Retinal pigment epithelial cell (primary cell): ENCODE measurements around the gene CTSH.
A peak's percentile ranks its signal among the peaks of the same experiment; 100 is the strongest.
"Not testable (repeated sequence)": the region's sequence is repeated elsewhere in the genome, so short reads cannot be mapped to it uniquely, and the experiment has no call there.

Experiments
- DNase-seq: peaks from one replicate; pipeline ENCODE4 v3.0.0-alpha.2; 2010; ENCODE audit warnings: low read depth
- H3K4me3 ChIP-seq: 2 replicates; pipeline ENCODE4 v1.5.1; 2011; ENCODE audit warnings: mild to moderate bottlenecking, low read length, control low read depth, moderate library complexity
- TF ChIP-seq, protein P1 (sequence below): conservative IDR thresholded peaks from 2 replicates; pipeline ENCODE4 v1.5.1; 2011; ENCODE audit warnings: low read depth, low read length, control low read depth, inconsistent platforms

CTSH gene

DNA sequence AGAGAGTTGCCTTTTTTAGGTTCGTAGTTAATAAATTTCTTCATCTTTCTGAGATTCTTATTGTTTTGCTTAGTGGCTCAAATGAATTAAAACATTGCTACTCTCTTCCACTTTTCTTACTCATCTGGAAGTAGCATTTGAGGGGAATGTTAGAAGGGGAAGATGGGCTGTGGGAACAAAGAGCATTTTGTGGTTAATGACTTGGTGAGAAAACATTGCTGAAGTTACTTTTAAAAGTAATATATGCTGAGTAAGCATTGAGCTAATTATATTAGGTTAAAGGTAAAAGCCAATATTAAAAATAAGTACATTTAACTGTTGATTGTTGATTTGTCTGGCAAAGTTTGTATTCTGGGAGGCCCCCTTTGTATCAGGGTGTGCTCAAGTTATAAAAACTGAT lies 66.5 kb downstream of the CTSH start:
- TF ChIP-seq, protein P1, sequence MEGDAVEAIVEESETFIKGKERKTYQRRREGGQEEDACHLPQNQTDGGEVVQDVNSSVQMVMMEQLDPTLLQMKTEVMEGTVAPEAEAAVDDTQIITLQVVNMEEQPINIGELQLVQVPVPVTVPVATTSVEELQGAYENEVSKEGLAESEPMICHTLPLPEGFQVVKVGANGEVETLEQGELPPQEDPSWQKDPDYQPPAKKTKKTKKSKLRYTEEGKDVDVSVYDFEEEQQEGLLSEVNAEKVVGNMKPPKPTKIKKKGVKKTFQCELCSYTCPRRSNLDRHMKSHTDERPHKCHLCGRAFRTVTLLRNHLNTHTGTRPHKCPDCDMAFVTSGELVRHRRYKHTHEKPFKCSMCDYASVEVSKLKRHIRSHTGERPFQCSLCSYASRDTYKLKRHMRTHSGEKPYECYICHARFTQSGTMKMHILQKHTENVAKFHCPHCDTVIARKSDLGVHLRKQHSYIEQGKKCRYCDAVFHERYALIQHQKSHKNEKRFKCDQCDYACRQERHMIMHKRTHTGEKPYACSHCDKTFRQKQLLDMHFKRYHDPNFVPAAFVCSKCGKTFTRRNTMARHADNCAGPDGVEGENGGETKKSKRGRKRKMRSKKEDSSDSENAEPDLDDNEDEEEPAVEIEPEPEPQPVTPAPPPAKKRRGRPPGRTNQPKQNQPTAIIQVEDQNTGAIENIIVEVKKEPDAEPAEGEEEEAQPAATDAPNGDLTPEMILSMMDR, result no peak
- peak overlapping the region; percentile 4 for H3K4me3 ChIP-seq
- DNase-seq, result no peak

DNA sequence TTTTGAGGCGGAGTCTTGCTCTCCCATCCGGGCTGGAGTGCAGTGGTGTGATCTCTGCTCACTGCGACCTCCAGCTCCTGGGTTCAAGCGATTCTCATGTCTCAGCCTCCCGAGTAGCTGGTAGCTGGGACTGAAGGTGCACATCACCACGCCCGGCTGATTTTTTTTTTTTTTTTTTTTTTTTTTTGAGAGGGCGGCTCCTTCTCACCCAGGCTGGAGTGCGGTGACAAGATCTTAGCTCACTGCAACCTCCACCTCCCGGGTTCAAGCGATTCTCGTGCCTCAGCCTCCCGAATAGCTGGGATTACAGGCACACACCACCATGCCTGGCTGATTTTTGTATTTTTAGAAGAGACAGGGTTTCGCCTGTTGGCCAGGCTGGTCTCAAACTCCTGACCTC lies 67.9 kb downstream of the CTSH start:
- DNase-seq, H3K4me3 ChIP-seq: not testable (repeated sequence)

DNA sequence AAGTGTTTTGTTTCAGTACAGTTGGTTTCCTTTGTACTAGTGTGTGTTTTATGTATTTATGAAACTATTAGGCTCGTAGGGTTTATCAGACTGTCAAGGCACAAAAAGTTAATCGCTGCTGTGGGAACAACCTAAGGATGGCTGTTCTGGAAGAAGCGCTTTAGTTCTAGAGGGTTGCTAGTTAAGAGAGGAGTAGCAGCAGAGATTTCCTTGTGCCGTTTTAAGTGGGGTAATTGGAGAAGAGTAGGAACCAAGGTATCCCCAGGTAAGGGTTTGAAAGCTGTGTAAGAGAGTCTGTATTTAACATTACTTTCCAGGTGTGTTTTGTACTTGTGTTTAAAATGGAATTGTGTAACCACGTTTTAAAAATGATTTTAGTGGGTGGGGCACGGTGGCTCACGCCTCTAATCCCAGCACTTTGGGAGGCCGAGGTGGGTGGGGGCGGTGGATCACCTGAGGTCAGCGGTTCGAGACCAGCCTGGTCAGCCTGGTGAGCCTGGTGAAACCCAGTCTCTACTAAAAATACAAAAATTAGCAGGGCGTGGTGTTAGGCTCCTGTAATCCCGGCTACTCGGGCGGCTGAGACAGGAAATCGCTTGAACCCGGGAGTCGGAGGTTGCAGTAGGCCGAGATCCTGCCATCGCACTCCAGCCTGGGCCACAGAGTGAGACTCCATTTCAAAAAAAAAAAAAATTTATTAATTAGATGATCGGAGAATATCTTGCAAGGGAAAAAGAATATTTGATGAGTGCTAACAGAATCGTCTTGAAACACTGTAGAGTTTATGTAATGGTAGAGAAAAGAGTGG lies 69.5 kb downstream of the CTSH start:
- TF ChIP-seq, protein P1, result no peak

DNA sequence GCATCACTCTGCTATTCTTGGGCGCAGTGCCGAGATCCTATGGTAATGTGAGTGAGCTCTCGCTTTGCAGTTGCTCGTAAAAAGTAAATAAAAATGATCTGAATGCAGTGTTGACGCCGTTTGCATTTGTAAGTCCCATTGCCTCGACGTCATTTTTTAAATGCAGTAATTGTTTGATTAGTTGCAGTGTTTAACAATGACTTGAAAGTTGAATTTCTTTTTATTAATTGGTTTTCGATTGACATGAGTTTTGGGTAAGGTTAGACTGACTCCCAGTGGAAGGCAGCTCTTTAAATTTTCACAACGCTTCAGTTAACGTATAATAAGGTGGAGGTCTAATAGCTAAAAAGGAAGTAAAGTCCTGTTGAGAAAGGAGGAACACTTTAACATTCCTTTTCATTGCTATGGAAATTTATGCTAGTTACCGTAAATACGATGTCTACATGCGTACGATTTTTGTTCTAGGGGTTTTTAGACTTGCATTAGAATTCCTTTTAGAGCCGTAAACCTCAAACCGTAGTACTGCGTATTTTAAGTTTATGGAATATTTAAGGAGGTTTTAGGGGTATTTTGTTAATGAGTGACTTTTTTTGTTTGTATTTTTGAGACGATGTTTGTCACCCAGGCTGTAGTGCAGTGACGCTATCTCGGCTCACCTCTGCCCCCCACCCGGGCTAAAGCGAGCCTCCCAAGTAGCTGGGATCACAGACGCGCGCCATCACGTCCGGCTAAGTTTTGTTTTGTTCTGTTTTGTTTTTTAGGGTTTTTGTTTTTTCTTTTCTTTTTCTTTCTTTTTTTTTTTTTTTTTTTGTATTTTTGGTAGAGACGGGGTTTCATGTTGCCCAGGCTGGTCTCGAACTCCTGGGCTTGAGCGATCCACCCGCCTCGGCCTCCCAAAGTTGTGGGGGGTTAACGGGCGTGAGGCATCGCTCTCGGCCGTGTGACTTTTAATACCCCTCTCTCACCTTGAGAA lies 70.8 kb downstream of the CTSH start:
- TF ChIP-seq, protein P1, result no peak
- peak overlapping the region; percentile 99 for H3K4me3 ChIP-seq
- no peak for DNase-seq

More for the DNA sequence above, 69.5 kb downstream of the CTSH start:
- no peak for DNase-seq
- H3K4me3 ChIP-seq, result peak overlapping the region; percentile 99

DNA sequence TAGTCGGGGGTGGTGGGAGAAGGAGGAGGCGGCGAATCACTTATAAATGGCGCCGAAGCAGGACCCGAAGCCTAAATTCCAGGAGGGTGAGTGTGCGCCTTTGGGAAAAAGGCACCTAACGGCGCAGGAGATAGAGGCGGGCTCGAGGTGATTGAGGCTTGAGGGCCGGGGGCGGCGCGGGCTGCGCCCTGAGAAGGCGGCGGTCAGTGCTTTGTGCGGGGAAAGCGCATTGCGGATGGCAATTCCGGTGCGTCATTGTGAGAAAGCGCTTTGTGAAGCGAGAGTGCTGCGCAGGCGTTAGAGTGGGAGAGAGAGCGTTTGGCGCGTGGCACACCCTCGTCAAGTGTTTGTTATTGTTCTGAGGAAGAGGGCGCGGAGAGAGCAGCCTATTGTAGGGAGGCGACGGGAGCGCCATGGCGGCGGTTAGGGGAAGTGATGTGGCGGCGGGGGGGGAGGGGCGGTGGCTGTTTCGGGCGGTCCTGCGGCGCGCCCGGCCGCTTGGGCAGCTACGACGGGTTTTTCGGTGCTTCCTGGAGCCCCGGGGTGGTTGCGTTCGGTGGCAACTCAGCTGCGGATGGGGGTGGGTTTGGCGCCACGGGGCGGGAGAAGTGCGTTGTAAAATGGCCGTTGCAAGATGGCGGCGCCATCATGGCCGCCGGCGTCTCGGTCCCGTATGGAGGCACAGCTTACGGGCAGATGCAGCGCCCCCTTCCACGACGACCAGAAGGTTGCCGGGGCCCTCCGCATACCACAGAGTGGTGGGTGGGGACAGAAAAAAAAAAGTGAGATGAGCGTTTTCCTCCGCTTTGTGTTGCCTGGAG lies 71.7 kb downstream of the CTSH start:
- DNase-seq, result peak; percentile 71
- peak overlapping the region; percentile 99 for H3K4me3 ChIP-seq
- TF ChIP-seq, protein P1, result peak; percentile 57

DNA sequence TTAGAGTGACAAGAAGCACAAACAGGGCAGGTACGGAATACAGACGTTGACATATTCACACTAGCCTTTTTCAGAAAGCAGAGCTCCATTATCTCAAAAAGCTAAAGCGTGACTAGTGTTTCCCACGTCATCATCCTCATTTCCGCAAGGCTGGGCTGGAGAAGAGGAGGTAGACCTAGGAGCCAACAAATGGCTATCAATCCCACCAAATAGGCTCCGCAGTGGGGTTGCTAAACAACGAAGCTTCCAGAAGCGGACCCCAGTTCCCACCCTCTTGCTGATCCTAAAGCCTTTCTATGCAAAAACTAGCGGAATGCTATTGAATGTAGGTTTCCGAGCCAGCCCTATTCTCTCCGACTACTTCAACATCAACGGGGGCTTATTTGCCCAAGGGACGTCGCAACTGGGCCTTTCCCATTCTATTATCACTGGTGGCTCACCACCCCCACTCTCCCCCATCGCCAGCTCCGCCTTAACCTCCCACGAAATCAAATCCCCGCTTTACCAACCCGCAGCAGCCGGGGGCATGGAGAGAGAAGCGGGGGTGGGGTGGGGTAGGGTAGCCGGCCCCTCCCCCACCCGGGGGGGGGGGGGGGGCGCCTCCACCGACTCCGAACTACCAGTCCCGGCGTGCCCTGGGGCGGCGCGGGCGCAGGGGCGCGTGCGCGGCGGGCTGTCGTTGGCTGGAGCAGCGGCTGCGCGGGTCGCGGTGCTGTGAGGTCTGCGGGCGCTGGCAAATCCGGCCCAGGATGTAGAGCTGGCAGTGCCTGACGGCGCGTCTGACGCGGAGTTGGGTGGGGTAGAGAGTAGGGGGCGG lies 72.5 kb downstream of the CTSH start, which contains the start of gene MORF4L1:
Gene MORF4L1 (plus strand): TSS at position 736 of the 817 bp plus-strand sequence. CDS start 128 bp downstream, outside the sequence.
- DNase-seq, result peak; percentile 81
- peak within 1 kb of the TSS; percentile 99 for H3K4me3 ChIP-seq
- TF ChIP-seq, protein P1, result no peak

DNA sequence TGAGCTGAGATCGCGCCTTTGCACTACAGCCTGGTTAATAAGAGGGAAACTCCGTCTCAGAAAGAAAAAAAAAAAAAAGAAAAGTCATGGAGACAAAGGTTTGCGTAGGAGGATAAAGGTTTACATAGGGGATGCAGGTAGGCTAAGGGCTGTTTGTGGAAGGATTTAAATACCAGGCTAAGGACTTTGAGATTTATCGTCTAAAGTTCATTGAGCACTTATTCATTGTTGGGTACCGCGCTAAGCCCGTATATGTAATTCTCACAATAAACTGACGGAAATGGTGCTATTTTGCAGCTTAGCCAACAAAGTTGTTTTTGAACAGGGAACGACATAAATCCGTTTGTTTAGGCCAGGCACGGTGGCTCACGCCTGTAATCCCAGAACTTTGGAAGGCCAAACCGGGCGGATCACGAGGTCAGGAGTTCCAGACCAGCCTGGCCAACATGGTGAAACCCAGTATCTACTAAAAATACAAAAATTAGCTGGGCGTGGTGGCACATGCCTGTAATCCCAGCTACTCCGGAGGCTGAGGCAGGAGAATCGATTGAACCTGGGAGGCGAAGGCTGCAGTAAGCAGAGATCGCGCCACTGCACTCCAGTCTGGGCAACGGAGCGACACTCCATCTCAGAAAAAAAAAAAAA lies 73.2 kb downstream of the CTSH start:
- DNase-seq, H3K4me3 ChIP-seq: not testable (repeated sequence)
